ENCODE data around the gene ATOX1.

Gene ATOX1

GRCh38 chr5:151718153-151718552 lies 40.3 kb downstream of the ATOX1 start:
- DNase-seq (ENCODE audit: low read depth), result no peak
- TF ChIP-seq, protein P1, sequence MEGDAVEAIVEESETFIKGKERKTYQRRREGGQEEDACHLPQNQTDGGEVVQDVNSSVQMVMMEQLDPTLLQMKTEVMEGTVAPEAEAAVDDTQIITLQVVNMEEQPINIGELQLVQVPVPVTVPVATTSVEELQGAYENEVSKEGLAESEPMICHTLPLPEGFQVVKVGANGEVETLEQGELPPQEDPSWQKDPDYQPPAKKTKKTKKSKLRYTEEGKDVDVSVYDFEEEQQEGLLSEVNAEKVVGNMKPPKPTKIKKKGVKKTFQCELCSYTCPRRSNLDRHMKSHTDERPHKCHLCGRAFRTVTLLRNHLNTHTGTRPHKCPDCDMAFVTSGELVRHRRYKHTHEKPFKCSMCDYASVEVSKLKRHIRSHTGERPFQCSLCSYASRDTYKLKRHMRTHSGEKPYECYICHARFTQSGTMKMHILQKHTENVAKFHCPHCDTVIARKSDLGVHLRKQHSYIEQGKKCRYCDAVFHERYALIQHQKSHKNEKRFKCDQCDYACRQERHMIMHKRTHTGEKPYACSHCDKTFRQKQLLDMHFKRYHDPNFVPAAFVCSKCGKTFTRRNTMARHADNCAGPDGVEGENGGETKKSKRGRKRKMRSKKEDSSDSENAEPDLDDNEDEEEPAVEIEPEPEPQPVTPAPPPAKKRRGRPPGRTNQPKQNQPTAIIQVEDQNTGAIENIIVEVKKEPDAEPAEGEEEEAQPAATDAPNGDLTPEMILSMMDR (IDR thresholded peaks at IDR 0.05; ENCODE audit: low read depth, low read length, missing control alignments), result no peak
- H3K4me3 ChIP-seq (ENCODE audit: low read depth, low read length), result no peak overlapping the region

GRCh38 chr5:151717416-151717815 lies 41.0 kb downstream of the ATOX1 start:
- DNase-seq (ENCODE audit: low read depth), result no peak
- TF ChIP-seq, protein P1 (IDR thresholded peaks at IDR 0.05; ENCODE audit: low read depth, low read length, missing control alignments), result no peak

GRCh38 chr5:151709109-151709735 lies 49.2 kb downstream of the ATOX1 start:
- TF ChIP-seq, protein P1 (IDR thresholded peaks at IDR 0.05; ENCODE audit: low read depth, low read length, missing control alignments), result no peak
- no peak for DNase-seq (ENCODE audit: low read depth)
- no peak overlapping the region for H3K4me3 ChIP-seq (ENCODE audit: low read depth, low read length)

More at GRCh38 chr5:151717416-151717815, 41.0 kb downstream of the ATOX1 start:
- no peak overlapping the region for H3K4me3 ChIP-seq (ENCODE audit: low read depth, low read length)

DNA sequence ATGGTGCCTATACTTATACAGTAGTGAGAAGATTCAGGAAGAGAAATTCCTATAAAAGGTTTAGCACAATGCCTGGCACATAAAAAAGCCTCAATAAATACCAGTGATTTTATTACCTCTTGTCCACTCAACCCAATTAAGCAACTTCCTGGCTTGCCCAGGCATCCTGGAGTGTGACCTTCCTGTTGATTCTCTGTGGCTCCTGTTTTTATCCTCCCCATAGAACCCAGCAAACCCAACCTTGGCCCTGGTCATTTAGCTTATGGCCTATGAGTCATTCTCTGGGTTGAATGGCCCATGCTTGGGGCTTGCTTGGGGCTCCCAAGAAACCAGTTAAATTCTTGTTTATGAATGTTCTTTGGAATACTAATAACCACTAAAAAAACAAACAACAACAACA lies 50.3 kb downstream of the ATOX1 start:
- TF ChIP-seq, protein P1 (IDR thresholded peaks at IDR 0.05; ENCODE audit: low read depth, low read length, missing control alignments), result no peak
- H3K4me3 ChIP-seq (ENCODE audit: low read depth, low read length), result no peak overlapping the region
- no peak for DNase-seq (ENCODE audit: low read depth)

- TF ChIP-seq, protein P1 (IDR thresholded peaks at IDR 0.05; ENCODE audit: low read depth, low read length, missing control alignments), result no peak
- DNase-seq (ENCODE audit: low read depth), result no peak
- H3K4me3 ChIP-seq (ENCODE audit: low read depth, low read length), result no peak overlapping the region
Measured at GRCh38 chr5:151707567-151707966, 50.9 kb downstream of the ATOX1 start.

GRCh38 chr5:151706906-151707305 lies 51.5 kb downstream of the ATOX1 start:
- H3K4me3 ChIP-seq (ENCODE audit: low read depth, low read length), result no peak overlapping the region
- TF ChIP-seq, protein P1 (IDR thresholded peaks at IDR 0.05; ENCODE audit: low read depth, low read length, missing control alignments), result no peak
- DNase-seq (ENCODE audit: low read depth), result no peak

- TF ChIP-seq, protein P1 (IDR thresholded peaks at IDR 0.05; ENCODE audit: low read depth, low read length, missing control alignments), result no peak
- DNase-seq (ENCODE audit: low read depth), result no peak
- H3K4me3 ChIP-seq (ENCODE audit: low read depth, low read length), result no peak overlapping the region
Measured at GRCh38 chr5:151703780-151704179, 54.7 kb downstream of the ATOX1 start.

Data from GM12864 (cell line).